ENCODE results near the gene ERO1B. TPM values are rescaled to one million over a fixed set of nuclear protein-coding genes. Genes with fewer than 3 reads are reported as not detected.

ERO1B gene
- total RNA-seq, 4 donors from 2014 or later = 2.0 to 5.5 (median 3.9) TPM

- TF ChIP-seq, protein P1, sequence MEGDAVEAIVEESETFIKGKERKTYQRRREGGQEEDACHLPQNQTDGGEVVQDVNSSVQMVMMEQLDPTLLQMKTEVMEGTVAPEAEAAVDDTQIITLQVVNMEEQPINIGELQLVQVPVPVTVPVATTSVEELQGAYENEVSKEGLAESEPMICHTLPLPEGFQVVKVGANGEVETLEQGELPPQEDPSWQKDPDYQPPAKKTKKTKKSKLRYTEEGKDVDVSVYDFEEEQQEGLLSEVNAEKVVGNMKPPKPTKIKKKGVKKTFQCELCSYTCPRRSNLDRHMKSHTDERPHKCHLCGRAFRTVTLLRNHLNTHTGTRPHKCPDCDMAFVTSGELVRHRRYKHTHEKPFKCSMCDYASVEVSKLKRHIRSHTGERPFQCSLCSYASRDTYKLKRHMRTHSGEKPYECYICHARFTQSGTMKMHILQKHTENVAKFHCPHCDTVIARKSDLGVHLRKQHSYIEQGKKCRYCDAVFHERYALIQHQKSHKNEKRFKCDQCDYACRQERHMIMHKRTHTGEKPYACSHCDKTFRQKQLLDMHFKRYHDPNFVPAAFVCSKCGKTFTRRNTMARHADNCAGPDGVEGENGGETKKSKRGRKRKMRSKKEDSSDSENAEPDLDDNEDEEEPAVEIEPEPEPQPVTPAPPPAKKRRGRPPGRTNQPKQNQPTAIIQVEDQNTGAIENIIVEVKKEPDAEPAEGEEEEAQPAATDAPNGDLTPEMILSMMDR (IDR thresholded peaks at IDR 0.05) = no peak
- no peak for TF ChIP-seq POLR2A (IDR thresholded peaks at IDR 0.05)
- no peak overlapping the region for H3K4me3 ChIP-seq (ENCODE audit: low read depth, poor library complexity, severe bottlenecking)
- no peak for DNase-seq (ENCODE audit: low spot score in 2 of 2)
- intact Hi-C loops (cut with DNase I; ENCODE audit: low total_unique reads) = no loop called here
- WGBS, 2 donors = 86 to 89% methylated on average over 3 of the region's 3 CpGs
These were observed 10.7 kb upstream of the ERO1B start for GRCh38 chr1:236292425-236292824.

DNA sequence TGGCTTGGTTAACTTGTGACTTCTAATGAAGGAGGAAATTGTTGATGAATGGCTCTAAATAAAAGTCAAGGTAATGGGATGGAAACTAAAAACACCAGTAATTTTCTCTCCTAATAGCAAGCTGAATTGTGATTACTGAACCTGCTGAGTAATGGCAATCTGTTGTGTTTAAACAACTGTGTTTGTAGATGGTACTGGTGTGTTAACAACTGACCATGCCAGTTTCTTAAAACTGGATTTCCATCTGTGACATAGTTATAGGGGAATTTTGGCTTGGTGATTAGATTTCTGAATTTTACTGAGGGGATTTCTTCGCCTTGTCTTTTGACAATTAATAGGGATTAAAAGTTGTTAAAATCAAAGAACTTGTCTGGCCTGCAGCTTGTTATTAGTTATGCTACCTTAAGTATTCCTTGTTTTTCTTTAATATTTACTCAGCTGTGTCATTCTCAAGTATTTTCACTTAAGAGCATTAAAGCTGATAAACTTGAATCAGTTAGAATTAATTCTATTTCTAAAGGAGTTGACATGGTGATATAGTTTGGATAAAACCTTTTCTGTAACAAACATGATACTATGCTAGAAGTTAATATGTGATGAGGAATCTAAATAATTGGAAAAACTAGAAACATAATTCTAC lies 7.9 kb upstream of the ERO1B start:
- WGBS, 2 donors = 88 to 89% methylated on average over 1 of the region's 1 CpG
- intact Hi-C loops (cut with DNase I; ENCODE audit: low total_unique reads) = no loop called here
- H3K4me3 ChIP-seq (ENCODE audit: low read depth, poor library complexity, severe bottlenecking) = no peak overlapping the region
- TF ChIP-seq, protein P1 (IDR thresholded peaks at IDR 0.05) = no peak
- TF ChIP-seq POLR2A (IDR thresholded peaks at IDR 0.05) = no peak
- DNase-seq (ENCODE audit: low spot score in 2 of 2) = no peak

DNA sequence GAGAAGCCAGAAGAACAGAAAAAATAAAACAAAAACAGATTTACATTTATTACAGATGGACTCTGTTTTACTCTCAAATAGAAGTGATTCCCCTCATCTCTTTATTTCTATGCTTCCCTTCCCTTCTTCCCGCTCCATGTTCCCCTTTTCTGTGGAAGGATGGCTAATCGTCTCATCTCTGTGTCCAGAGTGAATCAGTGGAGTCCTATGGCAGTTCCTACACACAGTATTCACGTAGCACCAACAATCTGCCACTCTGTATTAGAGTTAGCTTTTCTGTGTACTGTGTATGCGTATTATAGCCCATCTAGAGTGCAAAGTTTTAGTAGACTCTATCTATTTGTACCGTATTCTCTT lies 6.8 kb upstream of the ERO1B start:
- 87 to 90% methylated on average over 5 of the region's 5 CpGs for WGBS, 2 donors
- TF ChIP-seq, protein P1 (IDR thresholded peaks at IDR 0.05) = no peak
- TF ChIP-seq POLR2A (IDR thresholded peaks at IDR 0.05) = no peak
- no peak overlapping the region for H3K4me3 ChIP-seq (ENCODE audit: low read depth, poor library complexity, severe bottlenecking)
- intact Hi-C loops (cut with DNase I; ENCODE audit: low total_unique reads) = no loop called here
- no peak for DNase-seq (ENCODE audit: low spot score in 2 of 2)

GRCh38 chr1:236287757-236288619 lies 6.2 kb upstream of the ERO1B start:
- DNase-seq (ENCODE audit: low spot score in 2 of 2) = no peak
- WGBS, 2 donors = 85 to 87% methylated on average over 22 of the region's 22 CpGs
- intact Hi-C loops (cut with DNase I; ENCODE audit: low total_unique reads) = no loop called here
- no peak for TF ChIP-seq POLR2A (IDR thresholded peaks at IDR 0.05)
- TF ChIP-seq, protein P1 (IDR thresholded peaks at IDR 0.05) = no peak
- H3K4me3 ChIP-seq (ENCODE audit: low read depth, poor library complexity, severe bottlenecking) = no peak overlapping the region

GRCh38 chr1:236287356-236287755 lies 5.6 kb upstream of the ERO1B start:
- H3K4me3 ChIP-seq (ENCODE audit: low read depth, poor library complexity, severe bottlenecking) = no peak overlapping the region
- 85 to 88% methylated on average over 12 of the region's 12 CpGs for WGBS, 2 donors
- TF ChIP-seq, protein P1 (IDR thresholded peaks at IDR 0.05) = no peak
- TF ChIP-seq POLR2A (IDR thresholded peaks at IDR 0.05) = no peak
- no peak for DNase-seq (ENCODE audit: low spot score in 2 of 2)
- intact Hi-C loops (cut with DNase I; ENCODE audit: low total_unique reads) = no loop called here

Measured in lower leg skin (tissue), 4 donors.